OCI-LY3 (cell line): Measurements from ENCODE around the gene C11orf24.

Source experiments
- H2AFZ ChIP-seq: fragments of 200-600, 300-600 bp; shearing (Covaris generic); 2 replicates; pipeline ENCODE4 v1.6.0; 2014; ENCODE audit warnings: antibody characterized with exemption, low read depth, low read length
- H3K27ac ChIP-seq: fragments of 200-600, 300-600 bp; sonication (generic); 2 replicates; pipeline ENCODE4 v1.5.1; 2014; ENCODE audit warnings: mild to moderate bottlenecking, low read length, moderate library complexity, mixed read lengths
- H3K27me3 ChIP-seq: fragments of 200-600, 300-600 bp; sonication (generic); 2 replicates; pipeline ENCODE4 v1.6.1; 2014; ENCODE audit warnings: low read depth, low read length, mixed read lengths
- H3K36me3 ChIP-seq: fragments of 200-600, 300-600 bp; sonication (generic); replicated peaks from 2 replicates; pipeline ENCODE3; 2014; ENCODE audit warnings: low read depth, low read length, mixed read lengths
- H3K4me1 ChIP-seq: fragments of 300-600, 200-600 bp; sonication (generic); 2 replicates; pipeline ENCODE4 v1.6.1; 2014; ENCODE audit warnings: low read length, mixed read lengths
- H3K4me2 ChIP-seq: fragments of 200-600, 300-600 bp; sonication (generic); 2 replicates; pipeline ENCODE4 v1.6.1; 2014; ENCODE audit warnings: low read length, mixed read lengths
- H3K4me3 ChIP-seq: fragments of 300-600, 200-600 bp; sonication (generic); 2 replicates; pipeline ENCODE4 v1.5.1; 2014; ENCODE audit warnings: antibody characterized with exemption, mild to moderate bottlenecking, low read length, moderate library complexity
- H3K79me2 ChIP-seq: fragments of 300-600, 200-600 bp; shearing (Covaris generic); 2 replicates; pipeline ENCODE4 v1.6.1; 2014; ENCODE audit warnings: mild to moderate bottlenecking, low read length, mixed read lengths
- H3K9ac ChIP-seq: fragments of 300-600, 200-600 bp; shearing (Covaris generic); 2 replicates; pipeline ENCODE4 v1.6.0; 2014; ENCODE audit warnings: mild to moderate bottlenecking, low read length, moderate library complexity
- H3K9me3 ChIP-seq: fragments of 200-600, 300-600 bp; shearing (Covaris generic); 2 replicates; pipeline ENCODE4 v1.6.1; 2014; ENCODE audit warnings: low read length, mixed read lengths; ENCODE audit not compliant: insufficient read depth
- H4K20me1 ChIP-seq: fragments of 200-600, 300-600 bp; sonication (generic); 2 replicates; pipeline ENCODE4 v1.6.1; 2016; ENCODE audit warnings: low read length, mixed read lengths; ENCODE audit not compliant: insufficient read depth
- CTCF ChIP-seq: fragments of 200-600, 300-600 bp; sonication (generic); IDR thresholded peaks from 2 replicates; pipeline ENCODE4 v1.5.1; 2014; ENCODE audit warnings: antibody characterized with exemption, low read length, low read depth
- EZH2phosphoT487 ChIP-seq: fragments of 200-600 bp; shearing (Covaris generic); IDR thresholded peaks from 2 replicates; pipeline ENCODE4 v1.6.1; 2018; ENCODE audit warnings: antibody characterized with exemption, mixed run types, low read depth

The C11orf24 gene

GRCh38 chr11:68308068-68308467, 36.3 kb upstream of the C11orf24 start:
- Histone ChIP-seq H3K9me3 (no peaks in the 10 kb centered on the region), H3K27ac (peak overlapping the region; percentile 67), H2AFZ (peak overlapping the region; percentile 88), H4K20me1 (no peaks in the 10 kb centered on the region), H3K36me3 (no peaks in the 10 kb centered on the region), H3K27me3 (no peaks in the 10 kb centered on the region), H3K4me1 (peaks cover 33% of the 10 kb centered on the region), H3K79me2 (peaks cover under 1% of the 10 kb centered on the region; the same call in 1 of the 2 replicates), H3K4me3 (peak overlapping the region; percentile 1; the same call in 1 of the 2 replicates), H3K9ac (peak overlapping the region; percentile 46; the same call in 1 of the 2 replicates), H3K4me2 (peak overlapping the region; percentile 59)
- no peak for TF ChIP-seq EZH2phosphoT487
- TF ChIP-seq CTCF: no peak

GRCh38 chr11:68306636-68307035, 34.9 kb upstream of the C11orf24 start:
- Histone ChIP-seq H3K9ac (no peak overlapping the region), H3K9me3 (no peaks in the 10 kb centered on the region), H3K4me2 (no peak overlapping the region), H3K36me3 (no peaks in the 10 kb centered on the region), H3K4me1 (peaks cover 30% of the 10 kb centered on the region), H3K27ac (no peak overlapping the region), H3K4me3 (no peak overlapping the region), H3K27me3 (no peaks in the 10 kb centered on the region), H2AFZ (no peak overlapping the region), H4K20me1 (no peaks in the 10 kb centered on the region), H3K79me2 (no peaks in the 10 kb centered on the region)
- no peak for TF ChIP-seq EZH2phosphoT487
- TF ChIP-seq CTCF: no peak

GRCh38 chr11:68303982-68304780, 32.4 kb upstream of the C11orf24 start:
- H4K20me1 ChIP-seq: no peaks in the 10 kb centered on the region
- TF ChIP-seq CTCF (no peak), EZH2phosphoT487 (no peak)
- H3K4me3 ChIP-seq: no peak overlapping the region
- no peak overlapping the region for H3K27ac ChIP-seq
- no peaks in the 10 kb centered on the region for H3K79me2 ChIP-seq
- H2AFZ ChIP-seq: no peak overlapping the region
- no peak overlapping the region for H3K9ac ChIP-seq
- peaks cover under 1% of the 10 kb centered on the region; the same call in 1 of the 2 replicates for H3K27me3 ChIP-seq
- H3K4me2 ChIP-seq: no peak overlapping the region
- peaks cover 22% of the 10 kb centered on the region for H3K4me1 ChIP-seq
- H3K36me3 ChIP-seq: no peaks in the 10 kb centered on the region
- no peaks in the 10 kb centered on the region for H3K9me3 ChIP-seq

GRCh38 chr11:68303083-68303482, 31.3 kb upstream of the C11orf24 start:
- Histone ChIP-seq H3K79me2 (no peaks in the 10 kb centered on the region), H3K36me3 (no peaks in the 10 kb centered on the region), H3K4me3 (no peak overlapping the region), H2AFZ (no peak overlapping the region), H4K20me1 (no peaks in the 10 kb centered on the region), H3K27me3 (peaks cover 8% of the 10 kb centered on the region), H3K4me1 (peaks cover 15% of the 10 kb centered on the region), H3K27ac (no peak overlapping the region), H3K4me2 (no peak overlapping the region), H3K9me3 (no peaks in the 10 kb centered on the region), H3K9ac (no peak overlapping the region)
- no peak for TF ChIP-seq CTCF
- no peak for TF ChIP-seq EZH2phosphoT487
